GM20431 (cell line): ENCODE measurements around the gene RBM4.

ENCODE experiments used
- in situ Hi-C: fragments of 300-500 bp; cut with MseI, MboI; formaldehyde crosslinking; loops from one replicate; pipeline ENCODE4 v1.15.0; 2020; ENCODE audit warnings: low sequenced_read_pairs; ENCODE audit not compliant: unreplicated experiment

RBM4 gene

DNA sequence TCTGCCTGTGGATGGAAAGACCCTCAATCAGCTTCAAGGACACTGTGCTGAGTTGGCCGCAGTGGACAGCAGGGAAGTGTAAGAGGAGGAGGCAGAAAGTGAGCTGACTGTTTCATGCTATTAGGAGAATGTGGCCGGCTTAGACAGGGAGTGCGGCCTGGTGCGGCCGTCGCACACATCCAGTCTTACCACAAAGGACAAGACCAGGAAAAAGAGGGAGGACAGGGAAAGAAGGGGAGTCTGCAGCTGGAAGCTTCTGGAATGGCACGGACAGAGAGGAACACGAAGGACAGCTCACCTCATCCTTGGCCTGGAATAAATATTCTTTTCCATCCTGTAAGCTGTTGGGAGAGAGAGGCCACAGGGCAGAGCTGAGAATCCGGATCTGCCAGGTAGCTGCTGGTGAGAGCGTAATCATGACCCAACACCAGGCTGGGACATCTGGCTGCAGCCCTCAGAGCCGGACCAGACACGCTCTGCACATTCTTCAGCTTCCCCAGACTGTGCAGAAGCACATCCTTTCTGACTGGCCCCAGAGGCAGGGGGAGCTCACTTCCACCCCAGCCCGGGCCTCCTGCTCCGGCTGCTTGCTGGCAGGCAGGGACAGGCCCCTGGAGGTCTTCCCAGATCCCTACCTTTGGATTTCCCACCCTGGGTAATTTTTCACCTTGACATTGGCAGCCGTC, 47.7 kb downstream of the RBM4 start:
- in situ Hi-C loops: loop anchor here (25.0 kb wide), 1 partner anchor 274 kb away; the partner anchor contains the start of gene NPAS4

DNA sequence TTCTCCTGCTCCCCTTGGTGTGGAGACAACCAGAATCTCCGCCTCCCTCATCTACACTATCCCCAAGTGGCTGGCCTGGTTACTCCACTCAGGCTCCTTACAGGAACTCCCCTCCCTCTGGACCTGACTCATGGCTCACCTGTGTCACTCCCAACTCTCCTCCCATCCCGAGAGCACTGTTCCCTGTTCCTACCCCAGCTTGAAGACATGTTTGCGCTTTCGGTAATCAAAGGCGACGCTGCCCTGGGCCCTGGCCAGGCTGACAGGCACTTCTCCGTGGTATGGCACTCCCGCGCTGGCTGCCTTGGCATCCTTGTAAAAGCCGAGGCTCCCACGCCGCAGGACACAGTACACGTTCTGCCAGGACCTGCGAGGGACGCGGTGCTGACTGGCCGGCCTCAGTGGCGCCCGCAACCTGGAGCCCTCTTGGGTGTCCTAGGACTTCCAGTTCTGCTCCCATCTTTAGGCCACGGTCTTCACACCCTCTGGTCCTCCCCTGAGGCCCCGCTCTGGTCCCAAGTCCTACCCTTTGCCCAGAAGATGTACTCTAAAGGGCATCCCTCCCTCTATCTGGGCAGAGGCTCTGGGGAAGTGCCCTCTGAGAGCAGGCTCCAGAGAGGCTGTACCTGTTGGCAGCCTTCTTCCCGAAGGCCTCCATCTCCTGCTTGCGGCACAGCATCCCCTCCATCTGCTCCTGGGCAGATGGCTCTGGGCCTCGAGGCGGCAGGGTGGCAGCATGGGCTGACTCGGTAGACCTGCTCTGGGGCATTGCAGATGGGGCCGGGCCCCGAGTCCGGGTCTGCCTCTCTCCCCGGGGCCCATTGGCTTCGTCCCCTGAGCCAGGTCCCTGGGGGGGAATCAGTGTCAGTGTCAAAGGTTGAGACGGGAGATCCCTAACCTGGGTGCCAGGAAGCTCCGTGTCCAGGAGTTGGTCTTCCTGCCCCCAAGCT, 48.6 kb downstream of the RBM4 start:
- in situ Hi-C loops: loop anchor here (25.0 kb wide), 1 partner anchor 275 kb away; the partner anchor contains the start of gene NPAS4

GRCh38 chr11:66687831-66688281, 49.4 kb downstream of the RBM4 start:
- in situ Hi-C loops: loop anchor here (25.0 kb wide), 1 partner anchor 276 kb away; the partner anchor contains the start of gene NPAS4

GRCh38 chr11:66688561-66689534, 50.3 kb downstream of the RBM4 start:
- in situ Hi-C loops: loop anchor here (25.0 kb wide), 1 partner anchor 277 kb away; the partner anchor contains the start of gene NPAS4

GRCh38 chr11:66689661-66690590, 51.4 kb downstream of the RBM4 start:
- in situ Hi-C loops: loop anchor here (5.0 to 25.0 kb wide), 2 partner anchors 142 to 278 kb away; partner anchors contain the start of gene NPAS4

- in situ Hi-C loops: loop anchor here (5.0 to 25.0 kb wide), 2 partner anchors 141 to 279 kb away; partner anchors contain the start of gene NPAS4
Measured at GRCh38 chr11:66691311-66691980, 52.9 kb downstream of the RBM4 start.

- in situ Hi-C loops: loop anchor here (5.0 to 25.0 kb wide), 2 partner anchors 140 to 280 kb away; partner anchors contain the start of gene NPAS4
Measured at GRCh38 chr11:66692446-66692845, 53.9 kb downstream of the RBM4 start.

- in situ Hi-C loops: loop anchor here (5.0 to 25.0 kb wide), 2 partner anchors 139 to 281 kb away; partner anchors contain the start of gene NPAS4
Measured at GRCh38 chr11:66692871-66693331, 54.4 kb downstream of the RBM4 start.

DNA sequence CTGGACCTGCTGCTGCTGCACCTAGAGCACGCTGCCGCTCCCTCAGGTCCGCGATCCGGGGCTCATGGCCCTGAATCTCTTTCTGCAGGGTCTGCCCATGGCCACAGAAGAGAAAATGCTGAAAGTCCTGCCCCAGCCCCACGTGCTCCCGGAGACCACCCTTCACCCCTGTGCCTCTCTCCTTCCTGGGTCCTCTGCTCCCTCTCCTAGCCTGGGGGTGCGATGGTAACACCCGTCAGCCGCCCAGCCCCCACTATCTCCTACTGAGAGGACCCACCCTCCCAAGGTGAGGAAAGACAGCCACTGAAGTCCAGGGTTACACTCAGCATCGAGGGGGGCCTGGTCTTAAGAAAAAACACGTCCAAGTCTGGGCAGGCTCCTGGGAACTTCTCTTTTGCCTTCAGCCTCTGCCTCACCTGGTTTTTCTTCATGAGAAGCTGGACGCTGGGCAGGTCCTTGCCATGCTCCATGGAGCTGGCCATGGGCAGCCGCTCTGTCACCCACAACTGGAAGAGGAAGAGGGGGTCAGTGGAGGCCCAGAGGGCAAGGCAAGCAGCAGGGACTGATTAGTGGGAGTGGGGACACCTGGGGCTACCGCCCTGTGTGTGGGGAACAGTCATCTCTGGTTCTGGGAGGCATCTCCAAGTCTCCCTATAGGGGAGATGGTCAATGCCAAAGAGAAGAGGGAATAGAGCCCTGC, 55.0 kb downstream of the RBM4 start:
- in situ Hi-C loops: loop anchor here (5.0 to 25.0 kb wide), 2 partner anchors 139 to 281 kb away; partner anchors contain the start of gene NPAS4

- in situ Hi-C loops: loop anchor here (5.0 to 25.0 kb wide), 2 partner anchors 138 to 282 kb away; partner anchors contain the start of gene NPAS4
Measured at GRCh38 chr11:66694056-66694410, 55.5 kb downstream of the RBM4 start.

GRCh38 chr11:66694732-66695207, 56.3 kb downstream of the RBM4 start:
- in situ Hi-C loops: loop anchor here (5.0 to 25.0 kb wide), 2 partner anchors 138 to 282 kb away; partner anchors contain the start of gene NPAS4
